Measurements from ENCODE around the gene TMIE.

- TF ChIP-seq TCF7 (IDR thresholded peaks at IDR 0.05; ENCODE audit: borderline replicate concordance) (no peak), SMAD1 (IDR thresholded peaks at IDR 0.05; ENCODE audit: low read depth, partially characterized antibody) (no peak), RB1 (IDR thresholded peaks at IDR 0.05; ENCODE audit: borderline replicate concordance) (no peak), SPI1 (IDR thresholded peaks at IDR 0.05; ENCODE audit: borderline replicate concordance, insufficient read depth, low read depth, low read length) (no peak), IKZF1 (conservative IDR thresholded peaks at IDR 0.05) (no peak), POLR2AphosphoS5 (IDR thresholded peaks at IDR 0.05; ENCODE audit: low read length) (no peak), EZH2 (IDR thresholded peaks at IDR 0.05; ENCODE audit: borderline replicate concordance, control insufficient read depth, low read depth, low read length) (no peak), LARP7 (IDR thresholded peaks at IDR 0.05) (no peak), CEBPB (IDR thresholded peaks at IDR 0.05; ENCODE audit: borderline replicate concordance in 1 of 2, low read depth in 2 of 2, low read length in 2 of 2) (no peak), NKRF (conservative IDR thresholded peaks at IDR 0.05) (no peak)
These were observed 22.9 kb upstream of the TMIE start for GRCh38 chr3:46678280-46678679.

Measured in GM12878 (cell line).